ENCODE data around the gene CDK5R1.
"Not testable (repeated sequence)": the region's sequence is repeated elsewhere in the genome, so short reads cannot be mapped to it uniquely, and the experiment has no call there.

CDK5R1 gene

GRCh38 chr17:32486701-32487472 lies at the start of gene CDK5R1:
CDK5R1 (plus strand) TSS chr17:32486993; CDS start chr17:32487621, 628 bp downstream.
- peak; percentile 34 to 71 for DNase-seq

GRCh38 chr17:32440722-32441121 lies 46.1 kb upstream of the CDK5R1 start:
- DNase-seq, result no peak

- no peak for DNase-seq
Observed at GRCh38 chr17:32441886-32442285, 44.9 kb upstream of the CDK5R1 start.

GRCh38 chr17:32443827-32444300 lies 42.9 kb upstream of the CDK5R1 start:
- DNase-seq, result no peak

GRCh38 chr17:32444301-32445073 lies 42.3 kb upstream of the CDK5R1 start, which contains the start of gene PSMD11:
PSMD11 (plus strand) TSS chr17:32444510; CDS start chr17:32444524, 14 bp downstream.
- DNase-seq, result peak; percentile 97 to 98

GRCh38 chr17:32445074-32445415 lies 41.7 kb upstream of the CDK5R1 start:
- peak in 1 of 2 experiments; percentile 38 for DNase-seq

GRCh38 chr17:32445497-32445896 lies 41.3 kb upstream of the CDK5R1 start:
- no peak for DNase-seq

- DNase-seq, result no peak
Observed at GRCh38 chr17:32445971-32446370, 40.8 kb upstream of the CDK5R1 start.

GRCh38 chr17:32446949-32447348 lies 39.8 kb upstream of the CDK5R1 start:
- DNase-seq, result no peak

GRCh38 chr17:32449963-32450362 lies 36.8 kb upstream of the CDK5R1 start:
- DNase-seq, result no peak

- not testable (repeated sequence) for DNase-seq
Observed at GRCh38 chr17:32450379-32450778, 36.4 kb upstream of the CDK5R1 start.

GRCh38 chr17:32451879-32452278 lies 34.9 kb upstream of the CDK5R1 start:
- no peak for DNase-seq

- no peak for DNase-seq
Observed at GRCh38 chr17:32452281-32452680, 34.5 kb upstream of the CDK5R1 start.

- no peak for DNase-seq
Observed at GRCh38 chr17:32453370-32453769, 33.4 kb upstream of the CDK5R1 start.

GRCh38 chr17:32458371-32458770 lies 28.4 kb upstream of the CDK5R1 start:
- no peak for DNase-seq

- no peak for DNase-seq
Observed at GRCh38 chr17:32460054-32460453, 26.7 kb upstream of the CDK5R1 start.

GRCh38 chr17:32461498-32461852 lies 25.3 kb upstream of the CDK5R1 start:
- DNase-seq, result no peak

GRCh38 chr17:32461853-32462617 lies 24.8 kb upstream of the CDK5R1 start:
- DNase-seq, result peak; percentile 35 to 71

- DNase-seq, result no peak
Observed at GRCh38 chr17:32463304-32463703, 23.5 kb upstream of the CDK5R1 start.

GRCh38 chr17:32464374-32464773 lies 22.4 kb upstream of the CDK5R1 start:
- DNase-seq, result no peak

GRCh38 chr17:32467949-32468348 lies 18.8 kb upstream of the CDK5R1 start:
- no peak for DNase-seq

GRCh38 chr17:32470405-32471167 lies 16.2 kb upstream of the CDK5R1 start:
- no peak for DNase-seq

- DNase-seq, result no peak
Observed at GRCh38 chr17:32471652-32472051, 15.1 kb upstream of the CDK5R1 start.
